HepG2 (cell line): ENCODE results near the gene ISG20. TPM values are rescaled to one million over a fixed set of nuclear protein-coding genes. Genes with fewer than 3 reads are reported as not detected.

Experiments used
- ARID4A ChIP-seq: sonication (generic); formaldehyde crosslinking; IDR thresholded peaks from 2 replicates; pipeline ENCODE4 v1.5.0; 2020; ENCODE audit warnings: mild to moderate bottlenecking, missing genetic modification reagents, borderline replicate concordance
- ATAD3A ChIP-seq: sonication (generic); formaldehyde crosslinking; IDR thresholded peaks from 2 replicates; pipeline ENCODE4 v1.4.0; 2020; ENCODE audit warnings: missing genetic modification reagents
- CREB3 ChIP-seq: sonication (generic); formaldehyde crosslinking; IDR thresholded peaks from 2 replicates; pipeline ENCODE4 v1.5.0; 2020; ENCODE audit warnings: missing genetic modification reagents
- EEA1 ChIP-seq: sonication (generic); formaldehyde crosslinking; IDR thresholded peaks from 2 replicates; pipeline ENCODE4 v1.5.1; 2020; ENCODE audit warnings: mild to moderate bottlenecking, missing genetic modification reagents, borderline replicate concordance
- EED ChIP-seq: sonication (generic); formaldehyde crosslinking; IDR thresholded peaks from 2 replicates; pipeline ENCODE4 v1.5.0; 2020; ENCODE audit warnings: mild to moderate bottlenecking, missing genetic modification reagents
- HNRNPH1 ChIP-seq: fragments of 200-400 bp; formaldehyde crosslinking; optimal IDR thresholded peaks from 2 replicates; pipeline ENCODE3; 2017; ENCODE audit warnings: mild to moderate bottlenecking, low read depth, low read length
- KLF16 ChIP-seq, 2 experiments: sonication (generic) in 1 of 2; formaldehyde crosslinking in 1 of 2; IDR thresholded peaks; 2 replicates each; pipeline versions ENCODE4 v1.6.1 to v1.8.0; 2016 to 2023; ENCODE audit warnings: missing genetic modification reagents in 2 of 2, missing compliant biosample characterization in 1 of 2
- PITX1 ChIP-seq: sonication (generic); formaldehyde crosslinking; IDR thresholded peaks from 2 replicates; pipeline ENCODE4 v1.5.1; 2020; ENCODE audit warnings: mild to moderate bottlenecking, missing genetic modification reagents
- TOE1 ChIP-seq: sonication (generic); formaldehyde crosslinking; IDR thresholded peaks from 2 replicates; pipeline ENCODE4 v1.4.0; 2020; ENCODE audit warnings: mild to moderate bottlenecking, missing genetic modification reagents
- ZFP36L1 ChIP-seq: sonication (generic); formaldehyde crosslinking; IDR thresholded peaks from 2 replicates; pipeline ENCODE4 v1.8.0; 2022; ENCODE audit warnings: mild to moderate bottlenecking, missing genetic modification reagents, moderate library complexity
- ZNF136 ChIP-seq: sonication (generic); formaldehyde crosslinking; IDR thresholded peaks from 2 replicates; pipeline ENCODE4 v1.8.1; 2022; ENCODE audit warnings: low read depth, mild to moderate bottlenecking, moderate library complexity, missing genetic modification reagents
- ZNF484 ChIP-seq: sonication (generic); formaldehyde crosslinking; IDR thresholded peaks from 2 replicates; pipeline ENCODE4 v1.5.1; 2020; ENCODE audit warnings: mild to moderate bottlenecking, low read depth, missing genetic modification reagents, borderline replicate concordance
- polyA plus RNA-seq, 8 experiments: library from polyadenylated mRNA; depleted of rRNA in 3 of 8; stranded (reverse) in 7 of 8; unstranded in 1 of 8; fragments of >200 nt; fragmentation: Illumina TruSeq in 4 of 8; extraction: Trizol in 4 of 8; gene quantifications; 2 replicates each; pipeline versions ENCODE4 v1.2.1 to v1.2.3, GENCODE V29; 2011 to 2016; ENCODE audit warnings: low read depth in 4 of 8, missing spikeins in 1 of 8, mixed read lengths in 1 of 8; ENCODE audit not compliant: insufficient read depth in 1 of 8
- total RNA-seq, 5 experiments: library from RNA; depleted of rRNA; stranded (reverse); fragments of >200 nt; fragmentation: Illumina TruSeq; extraction: Trizol; gene quantifications; 2 replicates each; pipeline ENCODE4 v1.2.3, GENCODE V29; 2016; ENCODE audit warnings: low read depth in 1 of 5
- TF ChIP-seq, protein P1 (sequence below): sonication (generic); formaldehyde crosslinking; IDR thresholded peaks from 2 replicates; pipeline ENCODE4 v1.5.1; 2020; ENCODE audit warnings: missing genetic modification reagents, mild to moderate bottlenecking, borderline replicate concordance
- TF ChIP-seq, protein P2 (sequence below): sonication (generic); formaldehyde crosslinking; IDR thresholded peaks from 2 replicates; pipeline ENCODE4 v1.4.0; 2020; ENCODE audit warnings: mild to moderate bottlenecking, missing genetic modification reagents

Gene ISG20
- total and polyA plus RNA-seq, 2 of the 13 experiments (the other 11 are each of a cell fraction or from before 2014, with no cell fraction given) = 6.3 to 31.5 TPM

DNA sequence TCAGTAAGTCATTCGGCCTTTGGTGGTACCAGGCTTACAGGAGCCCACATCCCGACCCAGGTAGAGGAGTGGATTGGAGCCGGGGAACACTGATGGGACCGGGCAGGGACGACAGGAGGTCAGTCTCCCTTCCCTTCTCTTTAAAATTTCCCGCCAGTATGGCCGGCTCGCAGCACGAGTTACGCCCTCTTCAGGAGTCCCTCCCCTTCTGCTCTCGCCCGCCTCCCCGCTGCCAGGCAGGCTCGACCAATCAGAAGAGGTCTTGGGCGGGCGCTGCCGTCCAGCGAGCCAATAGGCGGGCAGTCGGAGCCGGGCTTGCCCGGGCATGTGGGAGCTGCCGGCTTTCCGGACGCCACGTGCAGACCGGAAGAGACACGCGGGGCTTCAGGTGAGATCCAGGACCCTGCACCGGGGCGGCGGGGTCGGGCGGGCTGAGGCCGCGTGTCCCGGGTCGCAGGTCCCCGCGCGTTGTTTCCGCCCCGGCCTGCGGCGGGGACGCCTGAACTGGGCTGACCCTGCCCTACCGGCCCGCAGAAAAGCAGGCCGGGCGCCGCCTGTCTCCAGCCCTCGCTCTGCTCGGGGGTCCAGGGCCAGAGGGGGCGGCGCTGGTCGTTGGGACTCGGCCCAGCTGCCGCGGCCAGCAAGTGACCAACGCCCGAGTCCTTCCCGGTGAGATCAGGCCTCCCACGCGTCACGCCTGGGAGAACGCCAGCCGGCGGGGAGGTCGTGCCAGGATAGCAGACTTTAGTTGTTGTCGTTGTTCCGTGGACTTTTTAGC lies 17.6 kb upstream of the ISG20 start, which contains the start of gene AEN (continued):
- TF ChIP-seq ATAD3A (0 out of 2 replicates have a peak, but pooled peaks have one; percentile 15), ZNF136 (CRISPR knock-in tag) (peak; percentile 36; the same call in 1 of the 2 replicates), KLF16 (CRISPR knock-in tag; IDR thresholded peaks at IDR 0.05) (peak in 1 of 2 experiments; percentile 71; a peak in 1 of 4 replicates), ARID4A (CRISPR knock-in tag) (peak; percentile 99), ZNF484 (CRISPR knock-in tag) (no peak), PITX1 (CRISPR knock-in tag) (peak; percentile 48; the same call in 1 of the 2 replicates), EEA1 (peak; percentile 75; the same call in 1 of the 2 replicates), TOE1 (CRISPR knock-in tag) (no peak), CREB3 (CRISPR knock-in tag) (peak; percentile 82), HNRNPH1 (no peak), EED (CRISPR knock-in tag) (peak; percentile 60; the same call in 1 of the 2 replicates), ZFP36L1 (CRISPR knock-in tag) (peak; percentile 71; the same call in 1 of the 2 replicates)
- TF ChIP-seq, protein P1, sequence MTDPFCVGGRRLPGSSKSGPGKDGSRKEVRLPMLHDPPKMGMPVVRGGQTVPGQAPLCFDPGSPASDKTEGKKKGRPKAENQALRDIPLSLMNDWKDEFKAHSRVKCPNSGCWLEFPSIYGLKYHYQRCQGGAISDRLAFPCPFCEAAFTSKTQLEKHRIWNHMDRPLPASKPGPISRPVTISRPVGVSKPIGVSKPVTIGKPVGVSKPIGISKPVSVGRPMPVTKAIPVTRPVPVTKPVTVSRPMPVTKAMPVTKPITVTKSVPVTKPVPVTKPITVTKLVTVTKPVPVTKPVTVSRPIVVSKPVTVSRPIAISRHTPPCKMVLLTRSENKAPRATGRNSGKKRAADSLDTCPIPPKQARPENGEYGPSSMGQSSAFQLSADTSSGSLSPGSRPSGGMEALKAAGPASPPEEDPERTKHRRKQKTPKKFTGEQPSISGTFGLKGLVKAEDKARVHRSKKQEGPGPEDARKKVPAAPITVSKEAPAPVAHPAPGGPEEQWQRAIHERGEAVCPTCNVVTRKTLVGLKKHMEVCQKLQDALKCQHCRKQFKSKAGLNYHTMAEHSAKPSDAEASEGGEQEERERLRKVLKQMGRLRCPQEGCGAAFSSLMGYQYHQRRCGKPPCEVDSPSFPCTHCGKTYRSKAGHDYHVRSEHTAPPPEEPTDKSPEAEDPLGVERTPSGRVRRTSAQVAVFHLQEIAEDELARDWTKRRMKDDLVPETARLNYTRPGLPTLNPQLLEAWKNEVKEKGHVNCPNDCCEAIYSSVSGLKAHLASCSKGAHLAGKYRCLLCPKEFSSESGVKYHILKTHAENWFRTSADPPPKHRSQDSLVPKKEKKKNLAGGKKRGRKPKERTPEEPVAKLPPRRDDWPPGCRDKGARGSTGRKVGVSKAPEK (CRISPR knock-in tag) = 0 out of 2 replicates have a peak, but pooled peaks have one; percentile 36
- TF ChIP-seq, protein P2, sequence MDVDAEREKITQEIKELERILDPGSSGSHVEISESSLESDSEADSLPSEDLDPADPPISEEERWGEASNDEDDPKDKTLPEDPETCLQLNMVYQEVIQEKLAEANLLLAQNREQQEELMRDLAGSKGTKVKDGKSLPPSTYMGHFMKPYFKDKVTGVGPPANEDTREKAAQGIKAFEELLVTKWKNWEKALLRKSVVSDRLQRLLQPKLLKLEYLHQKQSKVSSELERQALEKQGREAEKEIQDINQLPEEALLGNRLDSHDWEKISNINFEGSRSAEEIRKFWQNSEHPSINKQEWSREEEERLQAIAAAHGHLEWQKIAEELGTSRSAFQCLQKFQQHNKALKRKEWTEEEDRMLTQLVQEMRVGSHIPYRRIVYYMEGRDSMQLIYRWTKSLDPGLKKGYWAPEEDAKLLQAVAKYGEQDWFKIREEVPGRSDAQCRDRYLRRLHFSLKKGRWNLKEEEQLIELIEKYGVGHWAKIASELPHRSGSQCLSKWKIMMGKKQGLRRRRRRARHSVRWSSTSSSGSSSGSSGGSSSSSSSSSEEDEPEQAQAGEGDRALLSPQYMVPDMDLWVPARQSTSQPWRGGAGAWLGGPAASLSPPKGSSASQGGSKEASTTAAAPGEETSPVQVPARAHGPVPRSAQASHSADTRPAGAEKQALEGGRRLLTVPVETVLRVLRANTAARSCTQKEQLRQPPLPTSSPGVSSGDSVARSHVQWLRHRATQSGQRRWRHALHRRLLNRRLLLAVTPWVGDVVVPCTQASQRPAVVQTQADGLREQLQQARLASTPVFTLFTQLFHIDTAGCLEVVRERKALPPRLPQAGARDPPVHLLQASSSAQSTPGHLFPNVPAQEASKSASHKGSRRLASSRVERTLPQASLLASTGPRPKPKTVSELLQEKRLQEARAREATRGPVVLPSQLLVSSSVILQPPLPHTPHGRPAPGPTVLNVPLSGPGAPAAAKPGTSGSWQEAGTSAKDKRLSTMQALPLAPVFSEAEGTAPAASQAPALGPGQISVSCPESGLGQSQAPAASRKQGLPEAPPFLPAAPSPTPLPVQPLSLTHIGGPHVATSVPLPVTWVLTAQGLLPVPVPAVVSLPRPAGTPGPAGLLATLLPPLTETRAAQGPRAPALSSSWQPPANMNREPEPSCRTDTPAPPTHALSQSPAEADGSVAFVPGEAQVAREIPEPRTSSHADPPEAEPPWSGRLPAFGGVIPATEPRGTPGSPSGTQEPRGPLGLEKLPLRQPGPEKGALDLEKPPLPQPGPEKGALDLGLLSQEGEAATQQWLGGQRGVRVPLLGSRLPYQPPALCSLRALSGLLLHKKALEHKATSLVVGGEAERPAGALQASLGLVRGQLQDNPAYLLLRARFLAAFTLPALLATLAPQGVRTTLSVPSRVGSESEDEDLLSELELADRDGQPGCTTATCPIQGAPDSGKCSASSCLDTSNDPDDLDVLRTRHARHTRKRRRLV (CRISPR knock-in tag) = no peak
